HG03159 (cell line): ENCODE results near the gene TCERG1L.

ENCODE experiments used
- ATAC-seq: cut with Tn5 transposase; IDR thresholded peaks from one replicate; pipeline ENCODE4 v1.9.1; 2021; ENCODE audit warnings: mild to moderate bottlenecking, moderate library complexity; ENCODE audit not compliant: unreplicated experiment

Gene TCERG1L

DNA sequence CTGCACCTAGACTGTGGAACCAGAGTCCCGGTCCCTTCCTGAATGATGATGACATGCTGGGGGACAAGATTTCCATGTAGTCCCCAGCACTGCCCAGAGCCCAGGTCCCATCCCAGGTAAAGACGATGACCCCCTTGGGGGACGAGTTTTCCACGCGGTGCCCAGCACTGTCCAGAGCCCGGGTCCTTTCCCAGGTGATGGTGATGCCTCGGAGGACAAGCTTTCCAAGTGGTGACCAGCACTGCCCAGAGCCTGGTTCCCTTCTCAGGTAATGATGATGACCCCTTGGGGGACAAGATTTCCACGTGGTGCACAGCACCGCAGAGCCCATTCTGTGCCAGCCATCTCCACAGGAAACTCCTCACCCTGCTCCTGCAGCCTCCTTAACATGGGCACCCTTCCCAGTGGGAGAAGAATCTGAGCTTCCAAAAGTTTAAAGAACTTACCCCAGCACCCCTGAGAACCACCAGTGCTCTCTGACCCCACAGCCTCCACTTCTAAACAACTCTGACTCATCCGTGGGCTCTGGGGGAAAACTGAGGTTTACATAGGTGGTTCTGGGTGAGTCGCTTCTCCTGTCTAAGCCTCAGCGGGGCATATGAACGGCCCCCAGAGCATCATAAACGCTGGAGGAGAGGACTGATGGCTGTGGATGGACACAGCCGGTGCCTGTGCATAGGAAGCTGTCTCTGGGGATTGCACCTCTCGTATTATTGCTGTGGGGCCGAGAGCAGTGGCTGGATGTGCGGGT, 233.2 kb downstream of the TCERG1L start:
- ATAC-seq: no peak

GRCh38 chr10:131077724-131078123, 233.8 kb downstream of the TCERG1L start:
- ATAC-seq: no peak

- ATAC-seq: no peak
Observed at GRCh38 chr10:131077031-131077430, 234.5 kb downstream of the TCERG1L start.

- no peak for ATAC-seq
Observed at GRCh38 chr10:131076356-131076755, 235.2 kb downstream of the TCERG1L start.

DNA sequence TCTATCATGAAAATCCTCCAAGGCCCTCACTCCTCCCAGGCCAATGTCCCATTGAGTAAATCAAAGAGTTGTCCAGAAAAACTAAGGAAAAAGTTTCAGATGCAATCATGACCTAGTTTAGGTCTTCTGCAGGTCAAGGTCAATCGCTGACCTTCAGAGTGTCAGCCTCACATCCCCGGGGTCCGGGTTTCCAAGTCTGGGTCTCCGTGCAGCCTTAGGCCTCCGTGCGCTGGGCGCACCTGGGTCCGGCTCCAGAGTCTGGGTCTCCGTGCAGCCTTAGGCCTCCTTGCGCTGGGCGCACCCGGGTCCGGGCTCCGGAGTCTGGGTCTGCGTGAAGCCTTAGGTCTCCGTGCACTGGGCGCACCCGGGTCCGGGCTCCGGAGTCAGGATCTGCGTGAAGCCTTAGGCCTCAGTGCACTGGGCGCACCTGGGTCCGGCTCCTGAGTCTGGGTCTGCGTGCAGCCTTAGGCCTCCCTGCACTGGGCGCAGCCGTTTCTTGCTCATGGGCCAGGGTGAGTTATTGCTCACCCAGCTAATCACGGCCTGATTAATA, 236.2 kb downstream of the TCERG1L start:
- no peak for ATAC-seq

DNA sequence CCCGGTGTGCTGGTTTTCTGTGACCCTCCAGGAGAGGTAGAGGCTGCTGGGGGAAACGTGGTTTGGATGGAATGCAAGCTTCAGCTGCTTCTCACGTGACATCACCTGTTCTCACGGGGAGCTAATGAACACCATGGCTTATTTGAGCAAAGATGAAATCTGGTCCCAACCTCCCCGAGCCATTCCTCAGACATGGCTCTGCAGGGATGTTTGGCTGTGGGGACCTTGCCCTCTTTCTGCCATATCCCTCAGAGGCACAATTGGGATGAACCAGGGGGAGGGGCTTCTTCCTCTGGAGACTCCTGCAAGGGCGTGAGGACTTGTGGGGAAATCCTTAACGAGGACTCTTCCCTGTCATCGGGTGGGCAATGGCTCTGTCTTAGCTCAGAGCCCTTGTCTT, 236.8 kb downstream of the TCERG1L start:
- no peak for ATAC-seq

GRCh38 chr10:131073469-131074035, 238.0 kb downstream of the TCERG1L start:
- ATAC-seq: no peak

- no peak for ATAC-seq
Observed at GRCh38 chr10:131072651-131073468, 238.7 kb downstream of the TCERG1L start.

GRCh38 chr10:131071721-131072120, 239.8 kb downstream of the TCERG1L start:
- no peak for ATAC-seq

- ATAC-seq: no peak
Observed at GRCh38 chr10:131070856-131071255, 240.7 kb downstream of the TCERG1L start.

GRCh38 chr10:131068760-131069159, 242.8 kb downstream of the TCERG1L start:
- no peak for ATAC-seq

GRCh38 chr10:131068311-131068710, 243.2 kb downstream of the TCERG1L start:
- ATAC-seq: no peak

- ATAC-seq: no peak
Observed at GRCh38 chr10:131067690-131068089, 243.8 kb downstream of the TCERG1L start.

- ATAC-seq: no peak
Observed at GRCh38 chr10:131065673-131066305, 245.7 kb downstream of the TCERG1L start.

GRCh38 chr10:131063311-131063710, 248.2 kb downstream of the TCERG1L start:
- no peak for ATAC-seq

DNA sequence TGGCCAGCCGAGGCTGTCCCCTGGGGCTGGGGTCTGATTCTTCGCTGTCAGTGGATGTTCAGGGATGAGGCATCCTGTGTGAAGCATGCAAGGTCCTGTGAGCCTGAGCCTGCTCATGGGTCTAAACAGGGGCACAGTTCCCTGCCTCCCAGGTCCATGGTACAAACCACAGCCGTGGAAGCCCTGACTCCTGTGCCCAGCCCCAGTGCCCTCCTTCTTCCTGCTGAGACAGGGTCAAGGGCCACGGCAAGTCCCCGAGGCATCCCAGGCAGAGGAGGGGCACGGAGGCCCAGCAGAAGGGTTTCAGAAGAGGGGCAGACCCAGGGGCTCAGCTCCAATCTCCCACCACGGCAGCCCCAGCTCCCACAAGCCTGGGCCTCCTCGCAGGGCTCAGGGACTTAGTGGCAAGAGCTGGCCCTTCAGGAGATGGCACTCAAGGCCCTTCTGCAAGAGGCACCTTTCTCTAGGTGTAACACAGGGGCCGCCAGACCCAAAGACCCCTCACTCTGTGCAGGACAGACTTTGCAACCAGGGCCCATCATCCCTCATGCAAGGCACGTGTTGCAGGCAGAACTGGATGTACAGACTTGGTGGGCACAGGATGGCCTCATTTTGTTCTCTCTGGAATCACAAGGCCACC, 248.8 kb downstream of the TCERG1L start:
- ATAC-seq: no peak

DNA sequence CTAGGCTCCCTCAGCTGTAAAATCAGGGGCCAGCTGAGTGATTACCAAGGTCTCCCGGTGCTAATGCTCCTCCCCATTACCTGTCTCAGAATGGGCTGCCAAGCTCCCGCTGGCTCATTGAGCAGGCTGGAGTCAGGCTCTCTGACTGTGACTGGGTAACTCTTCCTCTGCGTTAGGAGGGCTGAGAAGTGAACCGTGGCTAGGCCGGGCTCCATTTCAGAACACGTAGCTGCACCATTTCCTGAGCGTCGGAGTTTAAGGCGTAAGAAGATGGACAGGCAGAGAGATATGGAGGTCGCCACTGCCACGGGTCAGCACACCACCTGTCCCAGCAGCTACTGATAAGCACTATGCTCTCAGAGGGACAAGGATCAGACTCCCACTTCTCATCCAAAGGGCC, 250.3 kb downstream of the TCERG1L start:
- no peak for ATAC-seq

- ATAC-seq: no peak
Observed at GRCh38 chr10:131059881-131060280, 251.6 kb downstream of the TCERG1L start.

- no peak for ATAC-seq
Observed at GRCh38 chr10:131058799-131059198, 252.7 kb downstream of the TCERG1L start.

- ATAC-seq: no peak
Observed at GRCh38 chr10:131056781-131057180, 254.7 kb downstream of the TCERG1L start.
